CD4-positive, alpha-beta T cell treated with Interleukin-10 for 1 hour (primary cell): ENCODE data around the gene CETN2.
"Not testable (repeated sequence)": the region's sequence is repeated elsewhere in the genome, so short reads cannot be mapped to it uniquely, and the experiment has no call there.

Experiments
- DNase-seq: peaks from one replicate; pipeline ENCODE4 v3.0.0-alpha.2; 2020

CETN2 gene

GRCh38 chrX:152831391-152831790, 834 bp upstream of the CETN2 start:
- no peak for DNase-seq

- DNase-seq, result no peak
Measured at GRCh38 chrX:152824841-152825374, 5.6 kb downstream of the CETN2 start.

GRCh38 chrX:152823657-152824056, 6.9 kb downstream of the CETN2 start:
- no peak for DNase-seq

DNA sequence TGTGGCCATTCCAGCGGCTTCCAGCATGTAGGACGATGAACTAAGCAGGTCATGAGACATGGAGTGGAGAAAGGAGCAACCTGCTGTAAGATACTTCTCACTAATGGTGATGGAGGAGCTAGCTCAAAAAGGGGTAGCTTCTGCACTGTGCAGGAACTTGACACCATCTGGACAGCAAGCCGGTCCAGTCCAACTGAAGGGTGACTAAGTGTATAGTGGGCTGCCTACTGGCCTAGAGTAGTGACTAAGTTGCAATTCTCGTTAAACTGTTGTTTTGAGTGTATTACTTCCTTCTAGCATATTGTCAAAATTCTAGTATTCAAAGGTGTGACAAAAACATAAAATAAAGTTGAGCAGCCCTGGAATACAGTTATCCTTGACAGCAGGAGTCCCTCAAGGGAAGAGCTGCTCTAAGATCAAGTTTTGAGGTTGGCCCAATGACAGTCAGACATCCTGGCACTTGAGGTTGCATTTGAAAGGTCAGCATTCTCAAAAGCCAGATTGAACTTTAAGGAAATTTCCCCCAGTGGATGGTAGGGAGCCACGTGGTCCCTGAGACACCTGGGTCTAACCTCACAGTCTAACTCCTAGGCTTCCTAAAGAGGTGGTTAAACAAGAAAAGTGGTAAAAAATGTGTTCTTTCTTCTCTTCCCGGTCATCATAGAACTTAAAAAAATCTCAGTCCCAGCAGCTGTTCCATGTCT, 8.0 kb downstream of the CETN2 start:
- DNase-seq, result no peak

DNA sequence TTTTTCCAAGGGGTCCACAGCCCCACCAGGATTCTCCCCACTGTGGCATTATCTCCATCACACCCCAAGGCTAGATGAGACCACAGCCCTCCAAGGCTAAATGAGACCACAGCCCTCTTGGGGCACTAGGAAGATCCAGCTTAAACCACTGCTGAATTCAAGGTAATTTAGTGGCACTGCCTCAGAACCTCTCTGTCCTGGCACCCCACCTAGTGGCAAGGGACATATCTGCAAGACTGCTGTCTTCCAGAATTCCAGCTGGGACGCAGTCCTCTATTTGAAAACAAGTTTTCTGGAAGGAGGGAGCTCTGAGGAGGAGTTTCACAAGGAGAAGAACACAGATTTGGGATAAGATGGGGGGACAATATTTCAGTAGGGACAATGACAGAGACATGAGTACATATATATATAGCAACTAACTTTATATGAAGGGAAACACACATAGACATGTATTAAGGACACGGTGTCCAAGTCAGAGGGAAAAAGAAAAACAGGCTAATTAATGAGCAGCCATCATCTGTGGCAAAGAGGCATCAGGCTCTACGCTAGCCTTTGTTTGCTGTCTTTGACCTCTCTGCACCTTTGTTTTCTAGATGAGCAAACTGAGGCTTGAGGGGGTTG, 9.3 kb downstream of the CETN2 start:
- DNase-seq, result no peak

DNA sequence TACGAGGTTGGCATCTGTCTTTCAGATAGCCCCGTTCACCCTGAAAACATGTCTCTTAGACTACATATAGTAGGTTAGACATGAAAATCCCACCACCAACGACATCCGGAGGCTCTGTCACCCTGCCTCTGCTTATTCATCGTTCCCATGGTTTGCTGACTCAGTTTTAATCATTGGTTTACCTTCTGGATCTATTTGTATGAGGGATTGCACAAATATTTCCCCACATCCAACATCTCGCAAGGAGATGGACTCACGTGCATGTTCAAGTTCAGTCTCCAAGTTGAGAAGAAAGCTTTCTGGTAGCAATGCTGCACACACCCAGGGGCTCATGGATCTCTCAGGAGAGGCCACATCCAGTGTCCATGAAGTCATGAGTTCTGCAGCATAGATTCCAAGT, 10.8 kb downstream of the CETN2 start:
- no peak for DNase-seq

DNA sequence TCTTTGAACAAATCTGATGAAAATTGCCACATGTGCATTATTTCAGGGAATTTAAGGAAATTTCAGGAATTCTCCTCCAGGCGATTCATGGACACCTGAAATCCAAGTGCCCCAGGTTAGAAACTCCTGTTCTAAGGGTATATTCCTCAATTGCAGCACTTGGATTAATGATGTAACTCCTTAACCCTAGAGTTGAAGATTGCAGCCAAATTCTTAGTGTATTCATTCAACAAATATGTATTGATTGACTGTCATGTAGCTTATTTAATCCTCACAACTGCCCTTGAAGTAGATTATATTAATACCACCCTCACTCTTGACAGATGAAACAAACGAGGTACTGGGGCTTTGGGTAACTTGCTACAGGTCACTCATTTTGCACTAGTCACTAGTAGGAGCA, 11.3 kb downstream of the CETN2 start:
- DNase-seq, result no peak

GRCh38 chrX:152818356-152818755, 12.2 kb downstream of the CETN2 start:
- no peak for DNase-seq

GRCh38 chrX:152817078-152817764, 13.3 kb downstream of the CETN2 start:
- no peak for DNase-seq

GRCh38 chrX:152814048-152814447, 16.5 kb downstream of the CETN2 start:
- no peak for DNase-seq

GRCh38 chrX:152813206-152813605, 17.4 kb downstream of the CETN2 start:
- no peak for DNase-seq

GRCh38 chrX:152810403-152810802, 20.2 kb downstream of the CETN2 start:
- no peak for DNase-seq

DNA sequence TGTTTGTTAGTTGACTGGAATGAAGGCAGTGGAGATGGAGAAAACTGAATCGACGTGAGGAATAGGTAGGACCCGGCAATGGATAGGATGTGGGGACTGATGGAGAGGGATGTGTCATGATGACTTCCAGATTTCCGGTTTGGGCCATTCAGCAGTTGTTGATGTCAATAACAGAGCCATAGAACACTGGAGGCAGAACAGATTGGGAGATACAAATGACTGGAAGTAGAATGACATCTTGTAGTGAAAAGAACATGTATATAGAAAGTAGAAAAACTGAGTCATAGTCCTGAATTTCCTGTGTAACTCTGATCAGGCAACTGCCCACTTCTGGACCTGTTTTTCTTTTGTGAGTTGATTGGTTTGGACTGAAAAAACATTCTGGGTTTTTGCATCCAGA, 24.5 kb downstream of the CETN2 start:
- DNase-seq, result no peak

DNA sequence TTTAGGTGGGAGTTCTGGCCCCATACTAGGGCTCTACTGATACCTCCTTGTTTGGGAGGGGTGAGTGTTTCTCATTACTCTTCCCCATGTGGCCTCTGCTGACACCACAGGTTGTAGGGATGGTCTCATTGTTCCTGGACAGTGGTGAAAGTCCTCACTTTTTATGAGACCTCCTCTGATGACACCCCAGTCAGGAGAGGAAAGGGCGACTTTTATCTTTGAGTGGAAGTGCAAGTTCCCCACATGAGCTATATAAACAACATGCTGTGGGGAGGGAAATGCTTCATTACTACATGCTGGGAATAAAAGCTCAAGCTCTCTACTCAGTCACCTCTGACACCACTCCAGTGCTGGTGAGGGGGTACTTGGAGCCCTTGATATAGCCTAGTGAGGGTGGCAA, 31.6 kb downstream of the CETN2 start:
- DNase-seq, result no peak

DNA sequence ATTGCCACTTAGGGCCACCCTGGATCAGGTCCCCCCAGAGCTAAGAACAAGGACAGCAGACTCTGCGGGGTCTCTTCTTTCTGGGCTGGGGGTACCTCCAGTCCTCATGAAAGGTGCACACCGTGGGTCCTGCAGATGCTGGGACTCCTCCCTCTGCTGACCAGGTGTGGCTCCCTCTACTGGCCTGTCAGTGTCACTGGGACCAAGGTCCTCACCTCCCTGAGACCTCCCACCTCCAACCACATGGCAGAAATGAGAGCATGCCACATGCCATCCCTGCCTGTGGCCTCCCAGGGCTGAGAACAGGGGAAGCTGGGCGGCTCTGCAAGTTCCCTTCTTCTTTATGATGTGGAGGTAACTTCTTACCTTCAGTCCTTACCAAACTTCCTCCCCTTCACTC, 43.5 kb downstream of the CETN2 start:
- DNase-seq, result not testable (repeated sequence)
